Activated CD8-positive, alpha-beta memory T cell treated with anti-CD3 and anti-CD28 coated beads for 4 hours (primary cell): ENCODE data around the gene RAMP1.

Experiments used
- DNase-seq, 2 donors: peaks; one replicate each; pipeline ENCODE4 v3.0.0-alpha.2; 2020; ENCODE audit warnings: low read depth in 2 of 2

The RAMP1 gene

DNA sequence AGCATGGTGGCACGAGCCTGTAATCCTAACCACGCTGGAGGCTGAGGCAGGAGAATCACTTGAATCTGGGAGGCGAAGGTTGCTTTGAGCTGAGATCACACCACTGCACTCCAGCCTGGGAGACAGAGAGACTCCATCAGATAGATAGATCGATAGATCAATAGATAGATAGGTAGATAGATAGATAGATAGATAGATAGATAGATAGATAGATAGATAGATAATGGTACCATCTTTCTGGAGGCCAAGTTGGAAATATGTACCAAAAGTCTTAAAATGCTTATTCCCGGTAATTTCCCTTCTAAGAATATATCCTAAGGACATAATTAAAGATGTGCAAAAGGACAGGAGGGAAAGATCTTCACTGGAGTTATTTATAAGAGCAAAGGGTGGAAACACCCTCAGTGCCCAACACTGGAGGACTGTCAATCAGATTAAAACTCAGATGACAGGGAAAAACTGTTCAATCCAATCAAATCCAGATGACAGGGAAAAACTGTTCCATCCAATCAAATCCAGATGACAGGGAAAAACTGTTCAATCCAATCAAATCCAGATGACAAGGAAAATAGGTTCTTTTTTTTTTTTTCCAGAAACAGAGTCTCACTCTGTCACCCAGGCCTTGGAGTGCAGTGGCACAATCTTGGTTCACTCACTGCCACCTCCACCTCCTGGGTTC is 58.4 kb downstream of the RAMP1 start:
- DNase-seq, result no peak

GRCh38 chr2:237919593-237919992 is 60.2 kb downstream of the RAMP1 start:
- DNase-seq, result no peak

GRCh38 chr2:237920673-237921072 is 61.2 kb downstream of the RAMP1 start:
- DNase-seq, result no peak

- no peak for DNase-seq
These were observed 62.6 kb downstream of the RAMP1 start for GRCh38 chr2:237921967-237922492.

DNA sequence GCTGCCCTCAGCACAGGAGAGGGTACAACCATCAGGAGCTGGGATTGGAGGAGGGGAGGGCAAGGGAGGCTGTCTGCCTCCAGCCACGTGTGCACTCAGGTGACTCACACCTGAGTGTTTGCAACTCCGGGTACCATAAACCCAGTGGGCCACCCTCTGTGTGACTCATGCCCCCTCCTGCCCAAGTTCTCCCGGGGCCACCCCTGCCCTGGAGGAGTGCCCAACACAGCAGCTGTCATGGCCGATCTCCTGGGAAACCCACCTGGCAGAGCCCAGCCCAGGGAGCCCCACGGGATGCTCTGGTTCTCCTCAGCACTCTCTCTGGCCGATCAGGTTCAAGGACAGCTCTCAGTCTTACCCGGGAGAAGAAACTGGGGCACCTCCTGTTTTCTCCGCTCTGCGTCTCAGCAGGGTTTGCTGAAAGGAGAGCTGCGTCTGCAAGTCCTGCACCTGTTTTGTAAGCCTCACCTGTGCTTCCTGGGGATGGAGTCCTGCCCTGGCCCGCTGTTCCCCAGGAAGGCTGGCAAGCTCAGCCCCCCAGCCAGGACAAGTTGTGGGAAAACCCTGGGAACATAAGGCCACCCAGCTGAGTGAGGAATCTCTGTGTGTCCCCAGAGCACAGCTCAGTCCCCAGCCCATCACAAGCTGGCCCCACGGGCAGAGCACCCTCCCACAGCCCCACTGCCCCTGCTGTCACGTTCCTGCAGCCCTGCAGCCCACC is 63.4 kb downstream of the RAMP1 start:
- no peak for DNase-seq

GRCh38 chr2:237923481-237924163 is 64.2 kb downstream of the RAMP1 start:
- peak; percentile 42 to 52 for DNase-seq

DNA sequence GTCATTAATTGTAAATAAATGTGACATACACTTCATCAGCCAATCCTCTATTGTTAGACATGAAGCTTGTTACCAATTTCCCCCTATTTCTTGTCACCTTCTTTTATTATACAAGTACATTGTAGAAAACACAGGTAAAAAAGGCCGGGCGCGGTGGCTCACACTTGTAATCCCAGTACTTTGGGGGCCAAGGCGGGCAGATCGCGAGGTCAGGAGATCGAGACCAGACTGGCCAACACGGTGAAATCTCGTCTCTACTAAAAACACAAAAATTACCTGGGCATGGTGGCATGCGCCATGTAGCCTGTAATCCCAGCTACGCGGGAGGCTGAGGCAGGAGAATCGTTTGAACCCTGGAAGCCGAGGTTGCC is 64.7 kb downstream of the RAMP1 start:
- no peak for DNase-seq

- no peak for DNase-seq
These were observed 67.7 kb downstream of the RAMP1 start for GRCh38 chr2:237927135-237927534.

DNA sequence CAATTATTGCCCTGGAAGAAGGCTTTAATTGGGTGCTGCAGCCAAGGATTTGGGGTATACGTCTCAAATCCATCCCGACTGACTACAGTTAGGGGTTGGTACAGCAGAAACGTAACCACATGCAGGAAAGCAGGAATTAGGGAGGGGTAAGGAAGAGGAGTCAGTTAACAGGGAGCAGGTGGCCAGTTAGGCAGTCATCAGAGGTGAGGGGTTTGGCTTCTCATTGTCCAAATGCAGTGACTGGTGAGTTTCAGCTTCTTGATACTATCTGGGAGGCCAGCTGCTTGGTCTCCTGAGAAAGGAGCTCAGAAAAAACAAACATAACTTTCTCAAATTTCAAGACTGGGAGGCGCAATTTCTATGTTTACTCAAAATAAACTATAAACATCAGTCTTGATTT is 68.6 kb downstream of the RAMP1 start:
- no peak for DNase-seq

- DNase-seq, result no peak
These were observed 70.6 kb downstream of the RAMP1 start for GRCh38 chr2:237929979-237930378.

DNA sequence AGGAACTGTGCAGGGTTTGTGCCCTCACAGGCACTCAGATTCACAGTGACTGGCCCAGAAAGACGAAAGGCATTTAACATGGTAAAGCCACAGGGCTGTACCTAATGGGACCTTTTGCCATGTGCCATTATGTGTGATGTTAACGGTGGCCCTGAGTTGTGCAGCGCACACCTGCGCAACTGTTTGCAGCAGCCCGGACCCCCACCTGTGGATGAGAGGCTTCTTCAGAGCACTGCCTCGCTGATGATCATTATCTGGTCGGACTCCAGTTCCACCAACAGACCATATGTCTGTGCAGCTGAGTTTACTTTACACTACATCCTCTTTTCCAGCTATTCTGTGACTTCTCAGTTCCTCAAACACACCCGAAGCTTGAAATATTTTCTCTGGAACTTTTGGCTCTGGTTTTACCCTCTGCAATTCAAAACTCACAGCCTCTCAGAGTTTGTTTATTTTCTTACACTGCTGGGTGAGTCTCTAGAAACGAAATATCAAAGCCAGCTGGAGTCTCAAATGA is 71.8 kb downstream of the RAMP1 start:
- no peak for DNase-seq

DNA sequence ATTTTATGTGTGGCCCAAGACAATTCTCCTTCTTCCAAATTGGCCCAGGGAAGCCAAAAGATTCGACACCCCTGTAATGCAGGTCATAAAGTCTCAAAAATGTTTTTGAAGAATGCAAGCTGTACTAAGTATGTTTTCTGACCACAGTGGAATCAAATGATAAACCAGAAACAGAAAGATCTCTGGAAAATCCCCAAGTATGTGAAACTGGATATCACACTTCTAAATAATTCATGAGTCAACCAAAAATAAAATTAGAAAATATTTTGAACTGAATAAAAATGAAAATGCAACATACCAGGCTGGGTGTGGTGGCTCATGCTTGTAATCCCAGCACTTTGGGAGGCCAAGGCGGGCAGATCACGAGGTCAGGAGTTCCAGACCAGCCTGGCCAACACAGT is 73.3 kb downstream of the RAMP1 start:
- DNase-seq, result no peak

DNA sequence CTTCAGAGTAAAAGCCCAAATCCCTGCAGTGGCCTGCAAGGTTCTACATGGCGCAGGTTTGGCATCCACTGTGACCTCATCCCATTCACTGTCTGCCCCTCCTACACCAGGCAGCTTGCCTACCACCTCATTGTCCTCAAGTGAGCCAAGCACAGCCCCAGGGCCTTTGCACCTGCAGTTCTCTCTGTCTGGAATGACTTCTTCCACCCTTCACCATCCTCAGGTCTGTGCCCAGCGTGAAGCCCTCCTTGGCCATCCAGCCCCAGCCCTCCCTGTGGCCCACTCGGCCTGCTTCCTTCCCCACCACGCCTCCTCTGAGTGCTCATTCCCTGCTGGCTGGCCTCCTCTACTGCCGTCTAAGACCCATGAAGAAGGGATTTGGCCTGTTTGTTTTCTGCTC is 74.8 kb downstream of the RAMP1 start:
- no peak for DNase-seq

DNA sequence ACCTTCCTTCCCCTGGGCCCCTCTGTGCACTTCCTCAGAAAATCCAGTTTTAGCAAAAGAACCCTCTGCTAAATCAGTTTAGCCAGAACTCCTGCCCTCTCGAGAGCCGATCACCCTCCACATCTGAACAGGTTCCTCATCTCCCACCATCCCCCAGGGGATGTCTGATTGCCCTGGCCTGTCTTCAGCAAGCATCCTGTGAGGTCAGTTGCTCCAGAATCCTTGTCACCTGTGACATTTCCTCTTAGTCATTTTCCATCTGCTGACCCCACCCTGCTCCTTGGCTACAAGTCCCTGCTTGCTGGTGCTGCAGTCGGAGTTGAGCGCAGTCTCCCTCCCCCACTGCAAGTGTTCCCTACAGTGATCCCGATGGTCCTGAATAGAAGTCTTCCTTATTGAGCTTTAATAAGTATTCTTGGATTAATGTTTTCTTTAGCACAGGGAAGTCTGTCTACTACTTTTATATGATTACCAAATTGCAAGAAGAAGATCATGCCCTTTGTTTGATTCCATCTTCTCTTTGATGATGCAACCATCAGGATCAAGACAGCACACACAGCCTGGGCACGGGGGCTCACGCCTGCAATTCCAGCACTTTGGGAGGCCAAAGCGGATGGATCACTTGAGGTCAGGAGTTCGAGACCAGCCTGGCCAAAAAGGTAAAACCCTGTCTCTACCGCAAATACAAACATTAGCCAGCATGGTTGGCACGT is 76.5 kb downstream of the RAMP1 start:
- DNase-seq, result no peak

DNA sequence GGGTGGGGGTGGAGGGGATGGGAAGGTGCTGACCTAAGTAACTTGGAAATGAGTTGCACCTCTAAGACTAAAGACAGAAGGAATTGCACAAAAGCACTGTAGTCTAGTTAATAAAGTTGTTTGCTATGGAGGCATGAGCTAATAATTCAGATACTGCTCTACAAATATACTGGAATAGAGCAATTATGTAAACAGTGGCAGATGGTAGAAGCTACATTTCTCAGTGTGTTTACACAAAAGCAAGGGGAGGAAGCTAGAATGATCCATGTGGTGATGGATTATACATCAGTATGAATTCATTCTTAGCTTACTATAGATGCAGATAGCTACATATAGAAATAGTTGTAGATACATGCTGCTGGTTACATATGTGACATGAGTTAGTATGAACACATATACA is 79.8 kb downstream of the RAMP1 start:
- DNase-seq, result no peak

- no peak for DNase-seq
These were observed 81.4 kb downstream of the RAMP1 start for GRCh38 chr2:237940828-237941227.

- DNase-seq, result no peak
These were observed 81.8 kb downstream of the RAMP1 start for GRCh38 chr2:237941239-237941638.

GRCh38 chr2:237942513-237942899 is 83.1 kb downstream of the RAMP1 start:
- no peak for DNase-seq

DNA sequence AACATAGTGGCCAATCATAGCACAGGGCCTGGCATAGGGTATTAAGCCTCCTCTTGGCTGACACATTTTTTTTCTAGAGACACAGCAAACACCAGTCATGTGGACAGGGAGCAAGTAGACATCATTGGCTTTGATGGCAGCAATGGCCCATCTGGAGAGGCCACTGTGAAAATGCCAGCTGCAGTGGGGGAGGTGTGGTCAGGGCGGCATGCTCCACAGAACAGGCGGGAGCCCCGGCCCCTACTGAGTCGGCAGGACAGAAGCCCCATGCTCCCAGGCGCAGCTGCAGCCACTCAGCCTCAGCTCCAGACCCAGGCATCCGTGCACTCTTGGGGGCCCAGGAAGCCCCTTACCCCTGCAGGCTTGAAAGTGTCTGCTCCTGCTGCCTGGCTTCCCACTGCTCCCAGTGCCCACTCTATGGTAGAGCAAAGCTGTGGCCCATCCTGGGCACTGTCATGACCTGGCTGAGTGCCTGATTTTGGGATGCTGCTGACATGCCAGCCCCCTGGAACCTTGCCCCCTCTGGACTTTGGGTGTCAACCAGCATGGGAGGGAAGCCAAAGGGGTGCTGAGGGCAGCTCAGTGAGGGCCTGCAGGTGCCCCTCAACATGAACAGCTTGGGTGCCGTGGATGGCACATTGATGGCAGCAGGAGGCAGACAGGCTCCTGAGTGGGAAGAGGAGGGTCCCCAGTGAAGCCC is 84.1 kb downstream of the RAMP1 start:
- no peak for DNase-seq

DNA sequence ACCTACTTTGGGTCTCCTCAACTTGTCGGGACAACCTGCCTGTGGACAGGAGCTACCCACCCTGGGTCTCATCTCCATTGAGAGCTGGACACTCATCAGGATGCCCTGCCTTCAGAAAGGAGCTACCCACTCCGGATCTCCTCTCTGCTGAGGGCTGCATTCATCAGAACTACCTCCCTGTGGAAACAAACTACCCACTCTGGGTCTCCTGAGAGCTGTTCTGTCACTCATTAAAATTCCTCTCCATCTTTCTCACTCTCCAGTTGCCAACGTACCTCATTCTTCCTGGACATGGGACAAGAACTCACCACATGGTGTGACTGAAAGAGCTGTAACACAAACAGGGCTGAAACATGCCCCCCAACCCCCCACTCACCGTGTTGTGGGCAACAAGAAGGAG is 84.9 kb downstream of the RAMP1 start:
- DNase-seq, result no peak

GRCh38 chr2:237946423-237946822 is 87.0 kb downstream of the RAMP1 start:
- DNase-seq, result no peak
